GM06990 (cell line): ENCODE data around the gene SRC.
"Not testable (repeated sequence)": the region's sequence is repeated elsewhere in the genome, so short reads cannot be mapped to it uniquely, and the experiment has no call there.

Source experiments
- DNase-seq: peaks from one replicate; pipeline ENCODE4 v3.0.0-alpha.2; 2011; ENCODE audit not compliant: insufficient read length; ENCODE audit errors: extremely low read depth
- H3K27me3 ChIP-seq: replicated peaks from 2 replicates; pipeline ENCODE4 v1.6.0; 2011; ENCODE audit warnings: low read length; ENCODE audit not compliant: control insufficient read depth, insufficient read depth
- H3K36me3 ChIP-seq: 2 replicates; pipeline ENCODE4 v1.5.1; 2011; ENCODE audit warnings: low read length; ENCODE audit not compliant: control insufficient read depth, insufficient read depth
- H3K4me3 ChIP-seq: replicated peaks from 2 replicates; pipeline ENCODE4 v1.5.1; 2011; ENCODE audit warnings: low read depth, mild to moderate bottlenecking, control low read depth, low read length
- TF ChIP-seq, protein P1 (sequence below): IDR thresholded peaks from 2 replicates; pipeline ENCODE4 v1.5.1; 2011; ENCODE audit warnings: low read length, control low read depth, mild to moderate bottlenecking, inconsistent platforms; ENCODE audit not compliant: insufficient read depth, poor library complexity, severe bottlenecking

SRC gene

GRCh38 chr20:37334450-37334849 is 11.5 kb upstream of the SRC start:
- Histone ChIP-seq H3K27me3 (no peaks in the 10 kb centered on the region), H3K36me3 (no peaks in the 10 kb centered on the region), H3K4me3 (no peak overlapping the region)
- TF ChIP-seq, protein P1, sequence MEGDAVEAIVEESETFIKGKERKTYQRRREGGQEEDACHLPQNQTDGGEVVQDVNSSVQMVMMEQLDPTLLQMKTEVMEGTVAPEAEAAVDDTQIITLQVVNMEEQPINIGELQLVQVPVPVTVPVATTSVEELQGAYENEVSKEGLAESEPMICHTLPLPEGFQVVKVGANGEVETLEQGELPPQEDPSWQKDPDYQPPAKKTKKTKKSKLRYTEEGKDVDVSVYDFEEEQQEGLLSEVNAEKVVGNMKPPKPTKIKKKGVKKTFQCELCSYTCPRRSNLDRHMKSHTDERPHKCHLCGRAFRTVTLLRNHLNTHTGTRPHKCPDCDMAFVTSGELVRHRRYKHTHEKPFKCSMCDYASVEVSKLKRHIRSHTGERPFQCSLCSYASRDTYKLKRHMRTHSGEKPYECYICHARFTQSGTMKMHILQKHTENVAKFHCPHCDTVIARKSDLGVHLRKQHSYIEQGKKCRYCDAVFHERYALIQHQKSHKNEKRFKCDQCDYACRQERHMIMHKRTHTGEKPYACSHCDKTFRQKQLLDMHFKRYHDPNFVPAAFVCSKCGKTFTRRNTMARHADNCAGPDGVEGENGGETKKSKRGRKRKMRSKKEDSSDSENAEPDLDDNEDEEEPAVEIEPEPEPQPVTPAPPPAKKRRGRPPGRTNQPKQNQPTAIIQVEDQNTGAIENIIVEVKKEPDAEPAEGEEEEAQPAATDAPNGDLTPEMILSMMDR: no peak
- no peak for DNase-seq

- Histone ChIP-seq H3K4me3 (peak overlapping the region; percentile 26; the same call in 1 of the 2 replicates), H3K27me3 (no peaks in the 10 kb centered on the region), H3K36me3 (no peaks in the 10 kb centered on the region)
- TF ChIP-seq, protein P1: no peak
- peak; percentile 68 for DNase-seq
Observed at GRCh38 chr20:37335642-37336368, 10.1 kb upstream of the SRC start.

GRCh38 chr20:37336369-37337207 is 9.4 kb upstream of the SRC start:
- peak; percentile 87 for DNase-seq
- no peaks in the 10 kb centered on the region for H3K36me3 ChIP-seq

GRCh38 chr20:37337208-37337991 is 8.5 kb upstream of the SRC start:
- H3K27me3 ChIP-seq: no peaks in the 10 kb centered on the region
- H3K4me3 ChIP-seq: no peak overlapping the region
- H3K36me3 ChIP-seq: no peaks in the 10 kb centered on the region
- TF ChIP-seq, protein P1: no peak
- DNase-seq: no peak

More at GRCh38 chr20:37336369-37337207, 9.4 kb upstream of the SRC start:
- TF ChIP-seq, protein P1: no peak
- Histone ChIP-seq H3K4me3 (peak overlapping the region; percentile 26; the same call in 1 of the 2 replicates), H3K27me3 (no peaks in the 10 kb centered on the region)

- not testable (repeated sequence) for H3K4me3 ChIP-seq, DNase-seq, H3K27me3 ChIP-seq, H3K36me3 ChIP-seq
Observed at GRCh38 chr20:37338380-37338779, 7.6 kb upstream of the SRC start.
